EL (cell line): ENCODE results near the gene SYNE2.
"Not testable (repeated sequence)": the region's sequence is repeated elsewhere in the genome, so short reads cannot be mapped to it uniquely, and the experiment has no call there.

Source experiments
- DNase-seq: peaks from one replicate; pipeline ENCODE4 v3.0.0-alpha.2; 2016

Gene SYNE2

DNA sequence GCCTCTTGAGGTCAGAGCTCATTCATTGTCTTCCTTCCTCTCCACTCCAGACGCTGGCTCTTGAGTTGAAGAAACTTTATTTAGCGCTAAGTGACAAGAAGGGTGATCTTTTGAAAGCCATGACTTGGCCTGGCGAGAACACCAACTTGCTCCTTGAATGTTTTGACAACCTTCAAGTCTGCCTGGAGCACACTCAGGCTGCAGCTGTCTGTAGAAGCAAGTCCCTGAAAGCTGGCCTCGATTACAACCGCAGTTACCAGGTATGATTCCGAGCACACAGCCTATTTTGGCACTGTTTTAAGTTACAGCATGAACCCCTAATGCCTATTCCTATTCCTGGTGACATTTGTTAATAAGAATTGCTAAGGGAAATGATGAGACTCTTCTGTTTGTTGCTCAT is 273.7 kb downstream of the SYNE2 start:
- DNase-seq: no peak

DNA sequence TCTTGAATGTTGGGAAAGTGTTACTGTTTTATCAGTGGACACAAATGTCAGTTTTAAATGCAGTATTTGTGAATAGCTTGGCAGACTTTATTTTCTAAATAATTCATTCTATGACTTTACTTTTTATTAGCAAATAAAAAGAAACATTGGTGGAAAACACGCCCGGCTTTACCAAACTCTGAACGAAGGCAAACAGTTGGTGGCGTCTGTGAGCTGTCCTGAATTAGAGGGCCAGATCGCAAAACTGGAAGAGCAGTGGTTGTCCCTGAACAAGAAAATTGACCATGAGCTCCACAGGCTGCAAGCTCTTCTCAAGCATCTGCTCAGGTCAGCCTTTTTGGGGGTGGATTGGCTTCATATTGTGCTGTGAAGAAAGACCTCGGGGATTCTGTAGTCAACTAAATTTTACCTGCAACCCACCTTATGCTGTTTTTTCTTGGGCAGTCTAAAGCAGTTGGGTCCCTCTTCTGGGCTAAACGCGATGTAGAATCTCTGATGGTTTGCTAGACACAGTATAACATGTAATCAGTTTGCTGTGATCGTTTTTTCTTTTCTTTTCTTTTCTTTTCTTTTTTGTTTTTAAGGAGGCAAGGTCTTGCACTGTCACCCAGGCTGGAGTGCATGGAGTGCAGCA is 285.0 kb downstream of the SYNE2 start:
- DNase-seq: no peak

DNA sequence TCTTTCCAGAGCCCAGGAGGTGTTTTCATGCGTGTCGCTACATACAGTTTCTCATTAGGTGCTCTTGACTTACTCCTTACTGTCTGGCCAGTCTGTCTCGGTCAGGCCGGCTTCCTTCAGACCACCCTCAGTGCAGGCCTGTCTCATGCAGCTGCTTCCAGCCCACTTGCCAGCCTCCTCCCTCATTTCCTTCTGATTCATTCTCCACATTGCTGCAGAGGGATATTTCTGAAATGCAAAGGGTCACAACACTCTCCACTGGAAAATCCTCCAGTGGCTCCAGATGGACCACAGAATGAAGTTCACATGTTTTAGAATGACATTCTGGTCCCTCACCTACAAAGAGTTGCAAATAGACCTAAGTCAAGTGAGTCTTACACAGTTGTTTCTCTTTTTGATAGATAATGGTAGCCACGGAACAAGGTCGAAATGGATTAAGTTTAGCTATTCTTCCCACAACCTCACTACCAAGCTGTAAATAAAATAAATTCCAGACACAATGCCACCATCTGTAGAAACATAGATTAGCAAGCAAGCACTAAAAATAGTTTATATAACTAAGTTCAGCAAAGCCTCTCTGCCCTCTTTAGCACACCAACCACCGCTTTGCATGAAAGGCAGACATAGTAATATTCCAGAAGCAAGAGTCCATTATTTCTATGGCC is 294.5 kb downstream of the SYNE2 start:
- DNase-seq: no peak

DNA sequence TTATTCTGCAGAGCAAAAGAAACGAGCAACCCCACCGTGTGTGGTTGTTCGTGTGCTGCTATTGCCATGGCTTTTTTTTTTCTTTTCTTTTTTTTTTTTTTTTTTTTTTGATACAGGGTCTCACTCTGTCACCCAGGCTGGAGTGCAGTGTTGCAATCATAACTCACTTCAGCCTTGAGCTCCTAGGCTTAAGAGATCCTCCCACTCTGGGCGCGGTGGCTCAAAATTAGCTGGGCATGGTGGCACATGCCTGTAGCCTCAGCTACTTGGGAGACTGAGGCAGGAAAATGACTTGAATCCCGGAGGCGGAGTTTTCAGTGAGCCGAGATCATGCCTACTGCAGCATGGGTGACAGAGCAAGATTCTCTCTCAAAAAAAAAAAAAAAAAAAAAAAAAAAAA is 297.1 kb downstream of the SYNE2 start:
- DNase-seq: no peak

DNA sequence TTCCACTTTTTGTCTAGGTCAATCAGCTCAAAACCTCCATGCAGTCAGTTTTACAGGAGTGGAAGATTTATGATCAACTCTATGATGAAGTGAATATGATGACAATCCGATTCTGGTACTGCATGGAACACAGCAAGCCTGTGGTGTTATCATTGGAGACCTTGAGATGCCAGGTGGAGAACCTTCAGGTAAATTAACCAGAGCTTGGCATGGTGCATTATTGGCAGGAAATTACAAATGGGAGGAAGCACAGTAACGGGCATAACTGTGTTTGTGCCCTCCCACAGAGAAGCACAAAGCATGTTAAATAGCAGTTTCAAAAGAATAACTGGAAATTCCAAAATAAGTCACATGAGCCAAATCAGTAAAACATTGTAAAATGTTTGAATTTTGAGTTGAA is 305.8 kb downstream of the SYNE2 start:
- DNase-seq: no peak

DNA sequence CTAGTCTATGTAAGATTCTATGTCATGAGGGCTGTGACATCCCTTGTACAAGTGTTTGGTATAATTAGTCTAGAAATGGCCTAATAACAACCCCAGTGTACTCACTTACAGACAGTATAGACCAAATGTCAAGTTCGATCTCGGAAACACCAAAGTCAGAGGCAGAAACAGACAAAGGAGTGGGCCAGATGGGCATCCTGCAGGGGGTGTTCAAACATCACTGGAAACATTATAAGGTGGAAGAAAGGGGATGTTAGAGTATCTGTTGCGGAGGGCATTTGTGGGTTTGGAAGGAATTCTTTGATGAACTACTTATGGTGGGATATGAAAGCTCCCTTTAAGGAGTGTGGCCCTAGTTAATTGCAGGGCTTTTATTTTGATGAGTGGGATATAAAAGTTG is 306.8 kb downstream of the SYNE2 start:
- DNase-seq: no peak

DNA sequence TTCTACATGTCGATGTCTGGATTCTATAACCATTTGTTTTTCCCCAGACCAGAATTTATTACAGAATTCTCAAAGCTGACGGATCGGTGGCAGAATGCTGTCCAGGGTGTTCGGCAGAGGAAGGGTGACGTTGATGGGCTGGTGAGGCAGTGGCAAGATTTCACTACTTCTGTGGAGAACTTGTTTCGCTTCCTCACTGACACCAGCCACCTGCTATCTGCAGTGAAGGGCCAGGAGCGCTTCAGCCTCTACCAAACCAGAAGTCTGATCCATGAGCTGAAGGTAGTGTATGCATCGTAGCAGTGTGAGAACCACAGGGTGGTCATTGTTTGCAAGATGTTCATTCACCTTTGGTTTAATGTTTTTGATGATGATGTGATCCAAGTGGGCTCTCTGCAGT is 317.4 kb downstream of the SYNE2 start:
- no peak for DNase-seq

DNA sequence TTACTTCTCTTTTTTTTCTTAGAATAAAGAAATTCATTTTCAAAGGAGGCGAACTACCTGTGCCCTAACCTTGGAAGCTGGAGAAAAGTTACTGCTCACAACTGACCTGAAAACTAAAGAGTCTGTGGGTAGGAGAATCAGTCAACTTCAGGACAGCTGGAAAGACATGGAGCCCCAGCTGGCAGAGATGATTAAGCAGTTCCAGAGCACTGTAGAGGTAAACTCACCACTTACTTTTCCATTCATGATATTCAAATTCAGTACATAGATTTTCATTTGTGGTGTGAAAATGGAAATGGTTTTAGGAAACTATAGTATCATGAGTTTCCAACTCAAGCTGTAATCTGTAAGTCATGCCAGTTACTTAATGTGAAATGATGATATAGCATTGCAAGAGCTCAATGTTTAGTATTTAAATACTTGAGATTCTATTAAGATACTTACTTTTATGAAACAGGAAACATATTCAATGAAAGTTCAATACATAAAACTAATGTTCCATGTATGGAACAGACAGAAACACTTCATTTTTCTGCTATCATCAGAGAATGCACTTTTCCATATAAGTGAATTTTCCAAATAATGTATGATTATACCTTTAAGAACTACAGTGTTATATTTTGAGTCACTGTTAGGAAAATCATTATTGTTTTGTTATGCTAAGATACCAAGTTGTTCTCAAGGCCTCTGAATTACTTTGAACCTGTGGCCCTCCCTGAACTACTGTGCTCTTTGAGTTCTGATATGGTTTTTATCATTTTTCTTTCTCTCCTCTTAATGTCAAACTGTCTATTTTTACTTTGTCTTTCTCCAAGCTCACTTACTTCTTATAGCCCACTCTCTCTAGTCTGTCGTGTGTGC is 322.3 kb downstream of the SYNE2 start:
- DNase-seq: no peak

DNA sequence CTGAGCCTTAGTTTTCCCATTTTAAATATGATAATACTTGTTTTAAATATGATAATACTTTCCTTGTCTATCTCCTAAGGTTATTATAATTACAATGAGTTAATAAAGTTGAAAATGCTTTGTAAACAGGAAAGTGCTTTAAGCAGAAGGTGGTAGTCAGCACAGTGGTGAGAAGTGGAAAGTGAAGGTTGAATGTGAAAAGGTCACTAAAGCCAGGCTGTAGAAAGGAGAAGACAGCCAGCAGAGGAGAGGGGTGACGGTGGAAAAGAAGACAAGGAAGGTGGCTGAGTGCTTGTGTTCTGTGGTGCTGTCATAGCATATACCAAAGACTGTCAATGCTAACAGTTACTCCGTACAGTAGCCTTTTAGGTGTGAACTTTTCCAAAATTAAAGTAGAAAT is 323.5 kb downstream of the SYNE2 start:
- DNase-seq: no peak

DNA sequence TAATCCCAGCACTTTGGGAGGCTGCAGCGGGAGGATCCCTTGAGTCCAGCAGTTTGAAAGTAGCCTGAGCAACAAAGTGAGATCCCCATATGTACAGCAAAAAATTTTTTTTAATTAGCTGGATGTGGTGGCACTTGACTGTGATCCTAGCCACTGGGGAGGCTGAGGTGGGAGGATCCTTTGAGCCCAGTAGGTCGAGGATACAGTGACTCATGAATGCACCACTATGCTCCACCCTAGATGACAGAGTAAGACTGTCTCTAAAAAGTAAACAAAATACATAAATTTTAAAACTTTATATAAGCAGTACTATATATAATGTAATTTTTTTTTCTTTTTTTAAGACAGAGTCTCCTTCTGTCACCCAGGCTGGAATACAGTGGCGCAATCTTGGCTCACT is 326.0 kb downstream of the SYNE2 start:
- no peak for DNase-seq

DNA sequence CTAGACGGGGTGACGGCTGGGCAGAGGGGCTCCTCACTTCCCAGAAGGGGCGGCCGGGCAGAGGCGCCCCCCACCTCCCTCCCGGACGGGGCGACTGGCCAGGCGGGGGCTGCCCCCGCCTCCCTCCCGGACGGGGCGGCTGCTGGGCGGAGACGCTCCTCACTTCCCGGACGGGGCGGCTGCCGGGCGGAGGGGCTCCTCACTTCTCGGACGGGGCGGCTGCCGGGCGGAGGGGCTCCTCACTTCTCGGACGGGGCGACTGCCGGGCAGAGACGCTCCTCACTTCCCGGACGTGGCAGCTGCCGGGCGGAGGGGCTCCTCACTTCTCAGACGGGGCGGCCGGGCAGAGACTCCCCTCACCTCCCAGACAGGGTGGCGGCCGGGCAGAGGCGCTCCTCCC is 330.1 kb downstream of the SYNE2 start:
- DNase-seq: not testable (repeated sequence)

DNA sequence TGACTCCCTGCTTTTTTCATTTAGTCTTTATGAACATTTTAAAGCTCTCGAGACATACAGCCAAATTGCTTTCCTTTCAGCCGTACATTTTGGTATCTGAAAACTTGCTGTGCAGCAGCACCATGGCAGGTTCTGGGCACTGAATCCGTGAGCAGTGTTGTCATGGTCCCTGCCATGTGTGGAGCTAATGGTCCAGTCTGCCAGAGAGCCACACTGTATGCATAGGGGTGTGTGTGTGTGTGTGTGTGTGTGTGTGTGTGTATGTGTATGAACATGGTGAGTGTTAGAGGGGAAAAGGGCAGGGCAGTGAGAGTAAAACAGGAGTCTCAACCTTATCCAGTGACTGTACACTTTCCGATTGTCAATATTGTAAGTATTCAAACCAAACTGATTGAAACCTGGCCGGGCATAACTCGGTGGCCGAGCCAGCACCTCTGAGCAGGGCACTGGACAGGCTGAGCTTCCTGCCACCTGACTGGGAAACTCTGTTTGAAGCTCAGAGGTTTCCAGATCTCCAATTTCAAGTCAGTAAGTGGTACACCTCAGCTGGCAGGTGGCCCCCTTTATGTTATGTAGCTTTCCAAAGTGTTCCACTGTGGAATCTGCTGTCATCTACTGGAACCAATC is 331.4 kb downstream of the SYNE2 start:
- no peak for DNase-seq

DNA sequence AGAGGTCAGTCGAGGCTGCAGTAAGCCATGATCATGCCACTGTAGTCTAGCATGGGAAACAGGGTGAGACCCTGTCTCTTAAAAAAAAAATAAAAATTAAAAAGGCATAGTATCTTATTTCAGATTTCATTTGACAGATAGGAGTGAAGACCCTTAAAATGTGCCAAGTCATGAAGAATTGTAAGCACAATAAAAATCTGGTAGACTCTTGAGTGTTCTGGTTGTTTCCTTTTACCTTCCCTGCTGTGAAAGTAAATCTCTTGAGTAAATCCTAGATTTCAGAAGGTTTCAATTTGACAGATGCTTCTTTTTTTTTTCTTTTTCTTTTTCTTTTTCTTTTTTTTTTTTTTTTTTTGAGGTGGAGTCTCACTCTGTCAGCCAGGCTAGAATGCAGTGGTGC is 332.4 kb downstream of the SYNE2 start:
- DNase-seq: no peak

DNA sequence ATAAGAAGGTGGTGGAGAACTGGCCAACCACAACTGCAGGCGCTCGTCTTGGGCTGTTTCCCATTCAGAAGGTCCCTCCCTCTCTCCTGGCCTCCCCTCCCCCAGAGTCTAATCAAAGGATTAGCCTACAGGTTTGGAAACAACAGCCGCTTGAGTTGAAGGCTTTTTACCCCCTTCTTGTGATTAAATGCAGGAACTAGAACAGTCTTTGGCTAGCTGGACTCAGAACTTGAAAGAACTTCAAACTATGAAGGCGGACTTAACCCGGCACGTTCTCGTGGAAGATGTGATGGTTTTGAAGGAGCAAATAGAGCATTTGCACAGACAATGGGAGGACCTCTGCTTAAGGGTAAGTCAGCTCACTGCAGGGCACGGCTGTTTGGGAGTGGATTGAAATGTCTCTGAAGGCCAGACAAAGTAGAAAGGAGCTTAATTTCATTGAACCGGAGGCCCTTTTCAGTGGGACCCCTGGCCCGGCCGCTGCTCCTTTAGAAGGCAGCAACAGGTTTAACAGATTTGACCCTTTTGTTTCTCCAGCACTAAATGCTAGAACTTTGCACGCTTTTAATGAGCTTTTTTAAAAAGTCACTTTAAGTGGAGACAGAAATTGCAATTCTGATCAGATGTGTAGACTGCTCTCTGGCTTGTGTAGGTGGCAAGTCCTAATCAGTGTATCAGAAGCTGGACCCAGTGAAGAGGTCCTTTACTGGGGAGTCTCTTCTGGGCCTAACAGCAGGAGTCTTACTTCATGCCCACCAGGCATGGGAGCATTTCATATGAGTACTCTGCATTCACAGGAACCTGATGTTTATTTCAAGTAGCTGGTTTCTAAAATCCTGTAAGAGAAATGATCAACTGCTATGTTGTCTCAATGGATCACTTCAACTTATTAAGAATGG is 333.7 kb downstream of the SYNE2 start:
- DNase-seq: no peak

DNA sequence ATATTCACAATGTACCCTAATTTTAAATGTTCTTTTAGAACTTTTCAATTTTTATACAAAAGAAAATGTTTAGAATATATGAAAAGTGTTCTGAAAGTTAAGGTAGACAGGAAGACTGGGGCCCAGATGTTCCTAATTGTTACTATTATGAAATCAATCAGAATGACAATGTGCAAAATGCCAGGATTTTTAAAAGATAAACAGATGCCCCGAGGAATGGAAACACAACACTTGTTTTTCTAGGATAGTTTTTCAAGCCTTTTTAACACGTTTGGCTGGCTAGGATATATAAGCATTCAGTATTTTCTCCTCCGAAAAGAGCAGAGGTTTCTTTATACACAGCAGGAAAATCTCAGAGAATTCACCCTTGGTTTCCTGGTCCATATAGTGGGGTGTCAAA is 334.5 kb downstream of the SYNE2 start:
- DNase-seq: no peak

DNA sequence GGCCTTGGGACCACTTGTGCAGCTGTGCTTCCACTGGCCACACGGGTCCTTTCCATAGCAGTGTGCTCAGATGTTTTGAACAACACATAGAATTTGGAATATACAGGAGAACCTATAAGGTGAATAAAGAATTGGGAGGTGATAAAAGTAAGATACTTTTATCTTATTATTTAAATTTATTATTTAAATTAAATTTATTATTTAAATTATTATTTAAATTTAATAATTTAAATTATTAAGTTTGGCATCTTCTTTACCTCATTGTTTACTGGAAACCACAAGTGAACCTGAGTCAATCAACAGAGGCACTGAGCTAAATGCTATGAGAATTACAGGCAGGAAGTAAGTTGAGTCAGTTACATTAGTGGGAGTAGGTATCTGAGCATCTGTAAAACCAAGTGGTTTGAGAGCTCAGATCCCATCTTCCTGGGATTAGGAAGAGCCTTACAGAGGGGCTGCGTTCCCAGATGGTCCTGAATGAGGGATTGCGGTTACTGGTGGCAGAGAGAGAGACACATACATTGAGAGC is 338.2 kb downstream of the SYNE2 start:
- DNase-seq: no peak

DNA sequence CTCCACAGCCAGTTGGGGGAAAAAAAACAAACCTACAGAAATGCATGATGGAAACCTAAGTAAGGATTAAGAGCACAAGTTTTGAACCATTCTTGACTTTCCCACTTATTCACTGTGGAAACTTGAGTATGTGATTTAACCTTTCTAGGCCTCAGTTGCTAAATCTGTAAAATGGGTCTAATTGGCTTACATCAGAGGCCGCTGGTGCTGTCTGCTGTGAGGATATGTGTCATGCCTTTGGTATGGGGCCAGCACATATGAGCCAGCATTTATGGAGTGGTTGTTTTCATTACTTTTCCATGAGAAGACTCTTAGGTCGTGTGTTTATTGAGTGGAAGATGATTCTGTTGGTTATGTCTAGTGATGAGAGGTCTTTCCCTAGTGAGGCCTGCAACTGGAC is 339.0 kb downstream of the SYNE2 start:
- DNase-seq: peak; percentile 84

DNA sequence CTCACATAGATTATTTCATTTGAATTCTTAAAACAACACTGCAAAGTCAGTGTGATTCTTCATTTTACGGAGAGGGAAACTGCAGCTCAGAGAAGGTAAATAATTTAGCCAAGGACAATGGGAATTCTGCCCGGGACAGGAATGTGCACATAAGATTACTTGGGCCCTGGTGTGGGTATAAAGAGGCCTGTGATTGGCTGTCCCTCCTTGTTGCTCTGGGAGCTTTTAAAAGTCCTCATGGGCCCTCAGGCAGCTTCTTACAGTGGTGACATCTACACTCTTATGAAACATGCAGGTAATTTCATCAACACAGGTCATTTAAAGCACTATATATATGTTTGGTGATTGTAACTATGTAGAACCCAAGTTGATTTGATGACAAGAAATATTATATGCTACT is 341.0 kb downstream of the SYNE2 start:
- no peak for DNase-seq

DNA sequence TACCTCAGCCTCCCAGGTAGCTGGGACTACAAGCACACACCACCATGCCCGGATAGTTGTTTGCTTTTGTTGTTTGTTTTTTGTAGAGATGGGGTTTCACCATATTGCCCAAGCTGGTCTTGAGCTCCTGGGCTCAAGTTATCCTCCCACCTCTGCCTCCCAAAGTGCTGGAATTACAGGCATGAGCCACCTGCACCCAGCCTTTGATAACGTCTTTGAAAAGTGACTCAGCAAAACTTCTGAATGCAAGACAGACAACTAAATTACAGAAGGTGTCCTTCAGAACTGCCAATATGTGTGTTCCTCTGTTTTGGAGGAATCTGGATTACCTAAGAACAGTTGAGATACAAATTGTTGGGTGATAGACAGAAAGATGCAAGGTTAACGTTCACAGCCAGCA is 341.6 kb downstream of the SYNE2 start:
- no peak for DNase-seq

DNA sequence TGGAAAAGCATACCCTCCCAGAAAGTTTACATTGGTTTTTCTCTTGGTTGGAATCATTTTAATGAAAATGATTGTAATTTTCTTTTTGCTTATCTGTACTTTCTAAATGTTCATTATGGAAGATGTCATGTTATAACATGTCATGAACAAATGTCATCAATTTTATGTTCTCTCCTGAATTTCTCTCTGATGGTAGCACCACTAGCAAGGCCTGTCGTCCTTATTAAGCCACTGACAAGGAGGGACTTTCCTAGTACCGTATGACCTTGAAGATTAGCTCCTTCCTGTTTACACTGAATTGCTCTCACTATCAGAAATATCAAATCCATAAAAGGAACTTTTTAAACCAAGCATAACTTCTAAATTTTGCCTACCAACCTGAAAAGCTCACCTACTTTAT is 342.4 kb downstream of the SYNE2 start:
- DNase-seq: no peak

DNA sequence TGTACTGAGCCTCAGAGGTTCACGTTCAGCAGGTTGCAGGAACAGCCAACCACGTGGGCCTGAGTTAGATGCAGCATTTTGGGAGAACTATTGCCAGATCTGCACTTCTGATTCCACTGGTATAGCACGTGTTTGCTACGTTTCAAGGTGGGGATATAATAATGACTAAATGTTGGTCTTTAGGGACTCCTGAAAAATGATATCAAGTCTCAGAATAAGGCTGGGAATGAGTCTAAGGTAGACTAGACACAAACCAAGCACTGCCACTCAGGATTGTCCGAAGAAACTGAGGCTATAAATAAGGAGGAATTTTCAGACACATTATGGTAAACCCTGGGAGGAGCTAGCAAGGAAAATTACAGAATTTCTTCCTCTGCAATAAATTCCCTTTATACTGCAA is 343.3 kb downstream of the SYNE2 start:
- no peak for DNase-seq

DNA sequence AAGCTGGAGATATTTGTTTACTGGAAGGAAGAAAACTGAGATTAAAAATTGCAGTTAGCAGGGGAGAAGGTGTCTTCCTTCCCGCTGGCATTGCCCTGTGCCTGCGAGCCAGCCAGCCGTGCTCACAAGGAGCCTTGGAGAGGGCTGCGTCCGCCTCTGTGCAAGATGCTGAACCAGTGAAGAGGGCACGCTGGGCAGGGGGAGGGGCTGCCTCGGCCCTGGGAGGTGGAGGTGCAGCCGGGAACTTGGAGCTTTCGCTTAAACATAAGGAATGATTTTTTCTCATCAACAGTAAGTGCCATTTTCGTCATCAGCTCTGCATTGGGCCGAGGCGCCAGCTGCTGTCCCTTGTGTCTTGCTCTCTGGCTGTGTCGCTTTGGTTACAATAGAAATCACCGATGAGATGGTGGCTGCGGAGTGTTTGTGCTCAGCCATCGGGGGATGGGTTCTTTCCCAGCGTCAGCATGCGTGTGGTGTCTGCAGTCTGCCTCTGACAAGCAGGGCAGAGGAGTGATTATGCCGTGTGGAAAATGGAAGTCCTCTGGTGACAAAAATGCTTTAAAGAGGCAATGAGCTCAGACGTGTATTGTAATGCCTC is 344.1 kb downstream of the SYNE2 start:
- DNase-seq: peak; percentile 19
